Fibroblast of lung (primary cell): ENCODE results near the gene FUOM. TPM values are rescaled to one million over a fixed set of nuclear protein-coding genes. Genes with fewer than 3 reads are reported as not detected.

Experiments
- DNase-seq, 2 donors: peaks; one replicate each; pipeline versions ENCODE4 v3.0.0 to v3.0.0-alpha.2; 2010; ENCODE audit warnings: low read depth in 2 of 2
- H2AFZ ChIP-seq: 2 replicates; pipeline ENCODE4 v1.5.1; 2012; ENCODE audit warnings: low read length, control low read depth, inconsistent platforms
- H3K27ac ChIP-seq: 2 replicates; pipeline ENCODE4 v1.5.1; 2011; ENCODE audit warnings: low read length, control low read depth; ENCODE audit not compliant: insufficient read depth
- H3K27me3 ChIP-seq: 2 replicates; pipeline ENCODE4 v1.5.1; 2011; ENCODE audit warnings: mild to moderate bottlenecking, low read length; ENCODE audit not compliant: control insufficient read depth, insufficient read depth
- H3K36me3 ChIP-seq: 2 replicates; pipeline ENCODE4 v1.5.1; 2011; ENCODE audit warnings: low read length; ENCODE audit not compliant: control insufficient read depth, insufficient read depth
- H3K4me1 ChIP-seq: 2 replicates; pipeline ENCODE4 v1.5.1; 2011; ENCODE audit warnings: low read length; ENCODE audit not compliant: control insufficient read depth, insufficient read depth; ENCODE audit errors: extremely low read depth
- H3K4me2 ChIP-seq: 2 replicates; pipeline ENCODE4 v1.5.1; 2011; ENCODE audit warnings: low read length, control low read depth; ENCODE audit not compliant: insufficient read depth; ENCODE audit errors: extremely low read depth
- H3K4me3 ChIP-seq, 4 experiments: fragments of 200-600 bp in 1 of 4; sonication (generic) in 1 of 4; replicated peaks in 1 of 4; 2 replicates each; pipeline ENCODE4 v1.5.1; 2011 to 2016; ENCODE audit warnings: low read length in 4 of 4, low read depth in 3 of 4, mild to moderate bottlenecking in 3 of 4, control low read depth in 2 of 4, inconsistent platforms in 1 of 4, mixed read lengths in 1 of 4; ENCODE audit not compliant: insufficient read depth in 1 of 4; ENCODE audit errors: control extremely low read depth in 1 of 4
- H3K79me2 ChIP-seq: 2 replicates; pipeline ENCODE4 v1.5.1; 2012; ENCODE audit warnings: mild to moderate bottlenecking, low read length, inconsistent platforms; ENCODE audit not compliant: control insufficient read depth, insufficient read depth
- H3K9ac ChIP-seq: 2 replicates; pipeline ENCODE4 v1.5.1; 2011; ENCODE audit warnings: mild to moderate bottlenecking, low read length, control low read depth; ENCODE audit not compliant: insufficient read depth
- H3K9me3 ChIP-seq: 2 replicates; pipeline ENCODE4 v1.5.1; 2012; ENCODE audit warnings: low read depth, low read length; ENCODE audit not compliant: control insufficient read depth, insufficient read depth
- H4K20me1 ChIP-seq: 2 replicates; pipeline ENCODE4 v1.5.1; 2011; ENCODE audit warnings: low read length; ENCODE audit not compliant: control insufficient read depth, insufficient read depth; ENCODE audit errors: extremely low read depth
- EZH2 ChIP-seq: IDR thresholded peaks from 2 replicates; pipeline ENCODE4 v1.5.1; 2012; ENCODE audit warnings: low read length, control low read depth, mild to moderate bottlenecking; ENCODE audit errors: missing control alignments
- polyA plus RNA-seq, 2 donors: library from polyadenylated mRNA; depleted of rRNA in 1 of 2; stranded (reverse) in 1 of 2; unstranded in 1 of 2; fragments of >200 nt; gene quantifications; 2 replicates each; pipeline ENCODE4 v1.2.1, GENCODE V29; 2011 to 2012; ENCODE audit warnings: missing spikeins in 1 of 2
- total RNA-seq: library from RNA; depleted of rRNA; stranded (reverse); fragments of >200 nt; gene quantifications from 2 replicates; pipeline ENCODE4 v1.2.1, GENCODE V29; 2014
- TF ChIP-seq, protein P1 (sequence below), 2 donors: IDR thresholded peaks in 1 of 2; conservative IDR thresholded peaks in 1 of 2; 1 replicate in 1 of 2; 2 replicates in 1 of 2; pipeline ENCODE4 v1.5.1; 2011 to 2012; ENCODE audit warnings: low read length in 2 of 2, control low read depth in 1 of 2, inconsistent platforms in 1 of 2, low read depth in 1 of 2, mild to moderate bottlenecking in 1 of 2

The FUOM gene
- total and polyA plus RNA-seq, 2 donors (not counting 1 experiment from before 2014, with no cell fraction given) = 14.2 to 15.0 TPM

DNA sequence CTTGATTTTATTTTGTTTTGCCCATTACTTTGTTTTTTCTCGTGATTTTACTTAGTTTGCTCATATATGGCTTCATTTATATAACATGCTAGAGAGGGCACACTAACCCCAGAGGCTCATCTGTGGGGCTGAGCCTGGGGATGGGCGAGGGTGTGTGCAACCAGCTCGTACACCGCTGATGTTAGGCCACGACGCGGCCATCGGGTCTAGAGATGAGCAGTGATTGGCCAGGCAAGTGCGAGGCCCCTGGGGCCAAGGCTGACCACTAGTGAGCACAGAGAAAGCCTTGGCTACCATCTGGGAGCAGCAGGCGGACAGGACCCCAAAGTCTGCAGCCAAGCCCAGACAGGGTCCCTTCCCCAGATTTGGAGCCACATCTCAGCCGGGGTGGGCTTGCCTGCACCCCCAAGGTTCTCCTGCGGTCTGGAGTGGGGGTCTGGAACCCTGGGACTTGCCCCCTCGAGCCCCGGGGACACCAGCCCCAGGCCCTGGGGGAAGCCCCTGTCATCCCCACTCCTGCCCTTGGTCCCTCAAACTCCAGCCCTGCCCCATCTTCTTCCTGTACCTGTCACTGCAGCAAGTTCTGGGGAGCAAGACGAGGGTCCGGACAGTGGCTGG lies 3.7 kb downstream of the FUOM start:
- Histone ChIP-seq H3K4me3 (no peak overlapping the region), H3K9me3 (no peaks in the 10 kb centered on the region), H3K4me1 (peaks cover 2% of the 10 kb centered on the region), H3K9ac (no peak overlapping the region), H3K4me2 (no peak overlapping the region), H3K27ac (no peak overlapping the region), H4K20me1 (no peaks in the 10 kb centered on the region), H3K79me2 (no peaks in the 10 kb centered on the region), H3K36me3 (no peaks in the 10 kb centered on the region), H3K27me3 (no peaks in the 10 kb centered on the region), H2AFZ (no peak overlapping the region)
- no peak for DNase-seq
- TF ChIP-seq, protein P1, sequence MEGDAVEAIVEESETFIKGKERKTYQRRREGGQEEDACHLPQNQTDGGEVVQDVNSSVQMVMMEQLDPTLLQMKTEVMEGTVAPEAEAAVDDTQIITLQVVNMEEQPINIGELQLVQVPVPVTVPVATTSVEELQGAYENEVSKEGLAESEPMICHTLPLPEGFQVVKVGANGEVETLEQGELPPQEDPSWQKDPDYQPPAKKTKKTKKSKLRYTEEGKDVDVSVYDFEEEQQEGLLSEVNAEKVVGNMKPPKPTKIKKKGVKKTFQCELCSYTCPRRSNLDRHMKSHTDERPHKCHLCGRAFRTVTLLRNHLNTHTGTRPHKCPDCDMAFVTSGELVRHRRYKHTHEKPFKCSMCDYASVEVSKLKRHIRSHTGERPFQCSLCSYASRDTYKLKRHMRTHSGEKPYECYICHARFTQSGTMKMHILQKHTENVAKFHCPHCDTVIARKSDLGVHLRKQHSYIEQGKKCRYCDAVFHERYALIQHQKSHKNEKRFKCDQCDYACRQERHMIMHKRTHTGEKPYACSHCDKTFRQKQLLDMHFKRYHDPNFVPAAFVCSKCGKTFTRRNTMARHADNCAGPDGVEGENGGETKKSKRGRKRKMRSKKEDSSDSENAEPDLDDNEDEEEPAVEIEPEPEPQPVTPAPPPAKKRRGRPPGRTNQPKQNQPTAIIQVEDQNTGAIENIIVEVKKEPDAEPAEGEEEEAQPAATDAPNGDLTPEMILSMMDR (conservative IDR thresholded peaks at IDR 0.05 in 1 of 2, IDR thresholded peaks at IDR 0.05 in 1 of 2; ENCODE audit: low read depth in 1 of 2, low read length in 2 of 2) = no peak
- TF ChIP-seq EZH2 = no peak

DNA sequence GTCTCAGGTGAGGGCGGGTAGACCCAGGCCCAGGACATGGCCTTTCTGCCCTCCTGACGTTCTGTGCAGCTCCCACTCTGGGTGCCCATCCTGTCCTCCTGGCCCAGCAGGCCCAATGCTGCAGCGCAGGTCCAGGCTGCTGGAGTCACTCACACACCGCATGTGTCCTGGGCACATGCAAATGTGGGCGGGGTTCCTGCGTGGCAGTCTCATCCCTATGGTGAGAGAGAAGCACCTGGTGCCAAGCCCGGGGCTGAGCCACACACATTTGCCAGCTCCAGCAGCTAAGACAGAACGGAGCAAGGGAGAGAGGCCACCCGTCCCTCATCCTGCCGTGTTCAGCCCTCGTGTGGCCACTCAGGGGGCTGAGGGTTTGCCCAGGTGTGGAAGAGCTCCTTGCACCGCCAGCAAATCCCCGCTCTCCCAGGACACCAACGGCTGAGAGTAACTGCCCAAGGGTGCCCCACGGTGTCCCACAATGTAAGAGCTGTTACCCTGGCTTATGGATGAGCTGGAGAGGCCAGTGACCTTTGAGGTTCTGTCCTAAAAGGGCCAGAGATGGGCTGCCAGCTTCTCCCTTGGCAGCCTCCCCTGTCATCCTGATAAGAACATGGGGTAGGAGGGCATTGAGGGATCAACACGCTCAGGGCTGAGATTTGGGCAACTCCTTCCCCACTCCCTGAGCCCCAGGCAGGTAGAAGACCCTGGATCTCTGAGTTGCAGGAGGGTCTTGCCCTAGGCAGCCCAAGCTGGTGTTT lies 4.4 kb downstream of the FUOM start:
- Histone ChIP-seq H3K27me3 (no peaks in the 10 kb centered on the region), H3K9ac (no peak overlapping the region), H2AFZ (no peak overlapping the region), H3K4me2 (no peak overlapping the region), H3K36me3 (no peaks in the 10 kb centered on the region), H3K27ac (no peak overlapping the region), H3K79me2 (no peaks in the 10 kb centered on the region), H3K4me1 (peaks cover 1% of the 10 kb centered on the region), H3K4me3 (no peak overlapping the region), H4K20me1 (no peaks in the 10 kb centered on the region), H3K9me3 (no peaks in the 10 kb centered on the region)
- TF ChIP-seq EZH2 = no peak
- TF ChIP-seq, protein P1 (conservative IDR thresholded peaks at IDR 0.05 in 1 of 2, IDR thresholded peaks at IDR 0.05 in 1 of 2; ENCODE audit: low read depth in 1 of 2, low read length in 2 of 2) = no peak
- no peak for DNase-seq

DNA sequence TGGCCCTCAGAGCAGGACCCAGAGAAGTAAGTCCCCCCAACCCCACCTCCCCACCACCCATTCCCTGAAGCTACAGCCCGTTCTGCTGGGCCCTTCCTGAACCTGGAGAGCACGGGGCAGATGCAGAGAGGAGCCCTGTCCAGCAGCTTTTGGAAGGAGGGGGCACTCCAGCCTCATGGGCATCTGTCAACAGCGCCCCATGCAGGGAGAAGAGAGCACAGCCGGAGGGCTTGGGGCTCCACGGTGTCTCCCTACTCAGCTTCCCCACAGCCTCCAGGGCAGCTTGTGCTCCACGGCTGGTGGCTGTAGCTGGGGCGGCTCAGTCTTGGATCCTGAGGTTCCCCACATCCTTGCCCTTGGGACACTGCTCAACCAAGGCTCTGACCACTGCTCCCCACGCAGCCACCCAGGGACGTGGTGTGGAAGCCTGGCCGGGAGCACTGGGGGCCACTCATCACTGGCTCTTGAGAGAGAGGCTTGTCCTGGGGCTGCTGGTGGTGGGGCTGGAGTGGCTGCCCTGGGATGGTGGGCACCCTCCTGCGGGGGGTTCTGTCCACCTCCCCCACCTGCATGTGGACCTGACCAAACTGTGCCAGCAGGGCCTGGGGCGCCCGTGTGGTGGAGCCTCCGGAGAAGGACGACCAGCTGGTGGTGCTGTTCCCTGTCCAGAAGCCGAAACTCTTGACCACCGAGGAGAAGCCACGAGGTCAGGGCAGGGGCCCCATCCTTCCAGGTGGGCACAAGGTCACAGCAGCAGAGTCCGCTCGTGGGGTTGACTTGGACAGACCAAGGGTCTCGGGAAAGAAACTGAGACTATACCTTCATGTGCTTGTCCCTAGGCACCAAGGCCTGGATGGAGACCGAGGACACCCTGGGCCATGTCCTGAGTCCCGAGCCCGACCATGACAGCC lies 6.2 kb downstream of the FUOM start:
- H3K27me3 ChIP-seq = no peaks in the 10 kb centered on the region
- no peak overlapping the region for H3K27ac ChIP-seq
- H3K9me3 ChIP-seq = no peaks in the 10 kb centered on the region
- H4K20me1 ChIP-seq = no peaks in the 10 kb centered on the region
- no peak overlapping the region for H3K9ac ChIP-seq
- DNase-seq = no peak
- no peaks in the 10 kb centered on the region for H3K79me2 ChIP-seq
- TF ChIP-seq EZH2 = no peak
- TF ChIP-seq, protein P1 (conservative IDR thresholded peaks at IDR 0.05 in 1 of 2, IDR thresholded peaks at IDR 0.05 in 1 of 2; ENCODE audit: low read depth in 1 of 2, low read length in 2 of 2) = no peak
- no peaks in the 10 kb centered on the region for H3K36me3 ChIP-seq
- no peak overlapping the region for H3K4me3 ChIP-seq
- no peaks in the 10 kb centered on the region for H3K4me1 ChIP-seq
- no peak overlapping the region for H2AFZ ChIP-seq
- H3K4me2 ChIP-seq = no peak overlapping the region
